ENCODE measurements around the gene DLX3. TPM values are rescaled to one million over a fixed set of nuclear protein-coding genes. Genes with fewer than 3 reads are reported as not detected.

The DLX3 gene
- polyA plus RNA-seq, 3 donors: not detected

GRCh38 chr17:49941427-49941826 lies 53.6 kb downstream of the DLX3 start:
- peaks cover 37 to 52% (median 51%) of the 10 kb centered on the region in 3 donors for H3K27me3 Mint-ChIP-seq (ENCODE audit: low read depth in 3 of 3)
- no peaks in the 10 kb centered on the region for H3K79me2 ChIP-seq (ENCODE audit: insufficient read depth, low read length)
- no peaks in the 10 kb centered on the region for H3K9me3 ChIP-seq (replicated peaks in 1 of 2; ENCODE audit: control insufficient read depth in 1 of 2, insufficient read depth in 1 of 2, low read length in 2 of 2)
- H3K9ac ChIP-seq (ENCODE audit: insufficient read depth, low read length, poor library complexity, severe bottlenecking): no peak overlapping the region
- H3K4me1 ChIP-seq (ENCODE audit: control insufficient read depth in 1 of 2, insufficient read depth in 2 of 2, low read length in 2 of 2): peaks cover 22 to 24% of the 10 kb centered on the region in 2 donors
- H3K4me3 ChIP-seq (replicated peaks in 1 of 3; ENCODE audit: low read depth in 2 of 3, low read length in 3 of 3): no peak overlapping the region
- H3K27ac ChIP-seq (ENCODE audit: low read depth in 1 of 2, low read length in 2 of 2): no peak overlapping the region
- H3K27me3 ChIP-seq (ENCODE audit: control insufficient read depth in 2 of 2, insufficient read depth in 2 of 2, low read length in 2 of 2): peaks cover 0 to 37% of the 10 kb centered on the region in 2 donors
- peaks cover 0 to 4% (median 0%) of the 10 kb centered on the region in 7 donors for H3K9me3 Mint-ChIP-seq
- TF ChIP-seq CTCF (IDR thresholded peaks at IDR 0.05): no peak
- H3K4me3 Mint-ChIP-seq: peak overlapping the region in 1 of 2 donors; percentile 60
- no peak for DNase-seq
- H3K36me3 Mint-ChIP-seq: no peaks in the 10 kb centered on the region
- peaks cover 23% of the 10 kb centered on the region for H3K4me1 Mint-ChIP-seq
- no peaks in the 10 kb centered on the region for H4K20me1 ChIP-seq (ENCODE audit: insufficient read depth, low read length)
- H3K4me2 ChIP-seq (replicated peaks; ENCODE audit: extremely low read depth, low read length, poor library complexity, severe bottlenecking): no peak overlapping the region
- H2AFZ ChIP-seq (ENCODE audit: insufficient read depth, low read depth, low read length, poor library complexity, severe bottlenecking): no peak overlapping the region
- whole genome bisulfite sequencing (ENCODE audit: insufficient coverage): 91% methylated on average over 9 of the region's 10 CpGs
- intact Hi-C loops (cut with micrococcal nuclease): no loop called here
- no peaks in the 10 kb centered on the region for H3K36me3 ChIP-seq (replicated peaks in 1 of 2; ENCODE audit: control insufficient read depth in 1 of 2, insufficient read depth in 2 of 2, low read length in 2 of 2)
- H3K27ac Mint-ChIP-seq: no peak overlapping the region

Small RNAs within 50 kb of the gene (small RNA-seq; reads per million reads assigned to genes)
- not detected for gene RNU6-1313P (ENCODE audit: insufficient read length, low read depth)

Other genes with a start within 250 kb of the DLX3 start
- gene FAM117A, start 231.1 kb downstream of the DLX3 start, polyA plus RNA-seq: 10 to 100 TPM; 11.8 to 34.9 (median 17.9) TPM
- gene KAT7, start 206.5 kb downstream of the DLX3 start, polyA plus RNA-seq: 10 to 100 TPM; 17.5 to 28.1 (median 18.1) TPM
- not detected for gene TAC4, start 147.2 kb downstream of the DLX3 start, polyA plus RNA-seq
- 1 to 10 TPM in 1 of 3 donors, under 1 TPM in 1, not detected in 1; 0.20 to 3.5 TPM for gene DLX4, start 26.0 kb downstream of the DLX3 start, polyA plus RNA-seq
- under 1 TPM in 2 of 3 donors, not detected in 1; 0.31 to 0.36 TPM for gene ITGA3, start 60.9 kb upstream of the DLX3 start, polyA plus RNA-seq
- 10 to 100 TPM; 15.9 to 43.0 (median 23.4) TPM for gene PDK2, start 100.1 kb upstream of the DLX3 start, polyA plus RNA-seq
- under 1 TPM in 1 of 3 donors, not detected in 2; 0.09 TPM for gene SAMD14, start 134.9 kb upstream of the DLX3 start, polyA plus RNA-seq
- gene PPP1R9B, start 155.5 kb upstream of the DLX3 start, polyA plus RNA-seq: 10 to 100 TPM in 1 of 3 donors, 1 to 10 TPM in 1, under 1 TPM in 1; 0.61 to 86.9 (median 1.3) TPM
- under 1 TPM; 0.27 to 0.89 (median 0.53) TPM for gene SGCA, start 170.8 kb upstream of the DLX3 start, polyA plus RNA-seq
- not detected for gene COL1A1, start 206.4 kb upstream of the DLX3 start, polyA plus RNA-seq